Loucy (cell line): ENCODE measurements around the gene ESRRA.

Source experiments
- EZH2phosphoT487 ChIP-seq: fragments of 200-600 bp; IDR thresholded peaks from 2 replicates; pipeline ENCODE4 v1.6.1; 2018; ENCODE audit warnings: antibody characterized with exemption, mild to moderate bottlenecking, moderate library complexity, borderline replicate concordance
- TF ChIP-seq, protein P1 (sequence below): fragments of 200-600 bp; sonication (generic); conservative IDR thresholded peaks from 2 replicates; pipeline ENCODE4 v1.5.1; 2014; ENCODE audit warnings: mild to moderate bottlenecking, antibody characterized with exemption, low read length

DNA sequence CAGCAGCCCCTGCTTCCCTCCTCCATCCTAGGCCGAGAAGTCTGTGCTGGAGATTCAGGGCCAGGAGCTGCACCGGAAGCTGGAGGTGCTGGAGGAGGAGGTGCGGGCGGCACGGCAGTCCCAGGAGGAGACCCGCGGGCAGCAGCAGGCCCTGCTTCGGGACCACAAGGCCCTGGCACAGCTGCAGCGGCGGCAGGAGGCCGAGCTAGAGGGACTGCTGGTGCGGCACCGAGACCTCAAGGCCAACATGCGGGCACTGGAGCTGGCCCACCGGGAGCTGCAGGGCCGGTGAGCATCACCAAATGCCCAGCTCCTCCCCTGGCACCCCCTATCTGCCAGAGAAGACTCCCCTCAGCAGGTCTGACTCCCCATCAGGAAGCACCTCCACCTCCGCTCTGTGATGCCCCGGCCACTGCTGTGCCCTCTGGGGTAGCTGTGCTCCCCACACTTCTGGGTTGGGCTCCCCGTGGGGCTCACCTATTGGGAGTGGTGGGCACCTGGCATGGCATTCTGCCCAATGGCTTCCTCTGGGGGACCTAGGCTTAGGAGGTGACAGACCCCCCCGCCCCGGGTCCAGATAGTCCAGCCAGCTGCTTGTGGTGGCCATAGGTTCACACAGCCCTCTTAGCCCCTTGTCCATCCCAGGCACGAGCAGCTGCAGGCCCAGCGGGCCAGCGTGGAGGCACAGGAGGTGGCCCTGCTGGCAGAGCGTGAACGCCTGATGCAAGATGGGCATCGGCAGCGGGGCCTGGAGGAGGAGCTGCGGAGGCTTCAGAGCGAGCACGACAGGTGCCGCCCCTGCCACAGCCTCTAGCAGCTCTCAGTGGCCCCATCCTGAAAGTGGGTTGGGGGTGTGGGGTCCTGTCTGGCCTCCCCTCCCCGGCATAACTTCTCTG lies 47.0 kb downstream of the ESRRA start:
- TF ChIP-seq, protein P1, sequence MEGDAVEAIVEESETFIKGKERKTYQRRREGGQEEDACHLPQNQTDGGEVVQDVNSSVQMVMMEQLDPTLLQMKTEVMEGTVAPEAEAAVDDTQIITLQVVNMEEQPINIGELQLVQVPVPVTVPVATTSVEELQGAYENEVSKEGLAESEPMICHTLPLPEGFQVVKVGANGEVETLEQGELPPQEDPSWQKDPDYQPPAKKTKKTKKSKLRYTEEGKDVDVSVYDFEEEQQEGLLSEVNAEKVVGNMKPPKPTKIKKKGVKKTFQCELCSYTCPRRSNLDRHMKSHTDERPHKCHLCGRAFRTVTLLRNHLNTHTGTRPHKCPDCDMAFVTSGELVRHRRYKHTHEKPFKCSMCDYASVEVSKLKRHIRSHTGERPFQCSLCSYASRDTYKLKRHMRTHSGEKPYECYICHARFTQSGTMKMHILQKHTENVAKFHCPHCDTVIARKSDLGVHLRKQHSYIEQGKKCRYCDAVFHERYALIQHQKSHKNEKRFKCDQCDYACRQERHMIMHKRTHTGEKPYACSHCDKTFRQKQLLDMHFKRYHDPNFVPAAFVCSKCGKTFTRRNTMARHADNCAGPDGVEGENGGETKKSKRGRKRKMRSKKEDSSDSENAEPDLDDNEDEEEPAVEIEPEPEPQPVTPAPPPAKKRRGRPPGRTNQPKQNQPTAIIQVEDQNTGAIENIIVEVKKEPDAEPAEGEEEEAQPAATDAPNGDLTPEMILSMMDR, result no peak
- TF ChIP-seq EZH2phosphoT487, result no peak
